ENCODE results near the gene OR2T34. TPM values are rescaled to one million over a fixed set of nuclear protein-coding genes. Genes with fewer than 3 reads are reported as not detected.

The OR2T34 gene, protein sequence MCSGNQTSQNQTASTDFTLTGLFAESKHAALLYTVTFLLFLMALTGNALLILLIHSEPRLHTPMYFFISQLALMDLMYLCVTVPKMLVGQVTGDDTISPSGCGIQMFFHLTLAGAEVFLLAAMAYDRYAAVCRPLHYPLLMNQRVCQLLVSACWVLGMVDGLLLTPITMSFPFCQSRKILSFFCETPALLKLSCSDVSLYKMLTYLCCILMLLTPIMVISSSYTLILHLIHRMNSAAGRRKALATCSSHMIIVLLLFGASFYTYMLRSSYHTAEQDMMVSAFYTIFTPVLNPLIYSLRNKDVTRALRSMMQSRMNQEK
- not detected in 5 replicates for total RNA-seq (2022; extraction: Qiagen RNA extraction)

DNA sequence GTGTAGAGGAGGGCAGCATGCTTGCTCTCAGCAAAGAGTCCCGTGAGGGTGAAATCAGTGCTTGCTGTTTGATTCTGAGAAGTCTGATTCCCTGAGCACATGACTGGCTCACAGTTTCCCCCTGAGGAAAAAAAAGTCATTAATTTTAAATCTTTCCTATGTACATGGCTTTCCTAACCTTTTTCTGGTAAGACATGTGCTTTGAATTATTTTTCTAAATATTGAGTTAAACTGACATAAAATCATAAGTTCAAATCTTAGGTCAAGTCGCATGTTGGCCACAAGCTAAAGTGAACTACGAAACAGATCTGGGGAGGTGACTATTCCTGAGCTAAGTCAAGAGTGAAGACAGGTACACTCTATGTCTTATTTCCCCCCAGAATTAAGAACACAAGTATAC is at the start of gene OR2T34:
OR2T34 (minus strand) TSS at position 101 of the 400 bp plus-strand sequence; CDS start at position 101, 0 bp downstream.

DNA sequence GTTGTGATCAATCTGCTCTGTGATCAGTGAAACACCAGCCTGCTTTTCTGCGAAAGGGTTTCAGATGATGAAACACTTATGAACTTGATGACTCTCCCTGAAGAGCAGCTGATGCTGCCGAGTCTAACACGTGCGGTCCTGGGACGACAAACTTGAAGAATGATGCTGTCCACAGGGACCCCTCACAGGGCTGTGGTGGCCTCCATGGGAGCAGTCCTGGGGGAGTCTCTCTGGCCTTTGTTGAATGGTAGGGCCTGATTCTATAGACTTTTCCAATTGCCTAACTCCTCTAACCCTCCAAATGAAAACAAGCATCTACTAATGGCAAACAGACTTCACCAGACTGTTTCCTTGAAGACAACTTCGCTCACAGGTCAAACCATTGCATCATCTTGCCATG is 23.0 kb upstream of the OR2T34 start, which contains the start of gene OR2T10:
OR2T10 (minus strand) TSS at position 112 of the 400 bp plus-strand sequence. CDS start 3,932 bp downstream, outside the sequence.

DNA sequence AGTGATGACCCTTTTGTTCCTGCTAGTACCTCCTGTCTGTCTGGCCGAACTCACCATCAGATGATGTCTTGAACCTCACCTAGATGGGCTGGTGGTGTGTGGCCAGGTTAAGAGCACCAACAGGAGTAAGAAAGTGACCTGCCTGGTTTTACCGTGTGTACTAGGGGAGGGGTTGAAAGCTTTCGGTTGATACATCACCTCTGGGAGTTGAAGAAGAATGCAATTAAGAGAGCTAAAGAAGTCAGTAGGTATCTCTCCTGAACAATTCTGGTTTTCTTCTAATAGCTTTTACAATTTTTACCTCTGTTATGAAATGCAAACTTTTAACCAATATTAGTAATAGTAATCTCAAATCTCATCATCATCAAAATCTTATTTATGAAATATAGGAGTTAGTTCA is 11.9 kb downstream of the OR2T34 start, which contains the start of gene OR2T29:
OR2T29 (minus strand) TSS at position 101 of the 400 bp plus-strand sequence. CDS start 3,281 bp downstream, outside the sequence.

Other genes starting within 250 kb of the OR2T34 start
- not detected in 5 replicates for gene OR14C36, start 226.0 kb downstream of the OR2T34 start, total RNA-seq (2022; extraction: Qiagen RNA extraction)
- not detected in 5 replicates for gene OR2T4, start 213.1 kb downstream of the OR2T34 start, total RNA-seq (2022; extraction: Qiagen RNA extraction)
- not detected in 5 replicates for gene OR2T6, start 199.0 kb downstream of the OR2T34 start, total RNA-seq (2022; extraction: Qiagen RNA extraction)
- not detected in 5 replicates for gene OR2T1, start 171.7 kb downstream of the OR2T34 start, total RNA-seq (2022; extraction: Qiagen RNA extraction)
- not detected in 5 replicates for gene OR2T2, start 129.1 kb downstream of the OR2T34 start, total RNA-seq (2022; extraction: Qiagen RNA extraction)
- not detected in 5 replicates for gene OR2T3, start 101.4 kb downstream of the OR2T34 start, total RNA-seq (2022; extraction: Qiagen RNA extraction)
- not detected in 5 replicates for gene OR2T5, start 86.2 kb downstream of the OR2T34 start, total RNA-seq (2022; extraction: Qiagen RNA extraction)
- not detected in 5 replicates for gene OR2G6, start 66.7 kb downstream of the OR2T34 start, total RNA-seq (2022; extraction: Qiagen RNA extraction)
- not detected in 5 replicates for gene OR2T29, start 12.0 kb downstream of the OR2T34 start, total RNA-seq (2022; extraction: Qiagen RNA extraction)
- gene OR2T10, start 22.9 kb upstream of the OR2T34 start, total RNA-seq (2022; extraction: Qiagen RNA extraction) = not detected in 5 replicates
- gene OR2T11, start 60.3 kb upstream of the OR2T34 start, total RNA-seq (2022; extraction: Qiagen RNA extraction) = not detected in 5 replicates
- not detected in 5 replicates for gene OR2T35, start 70.5 kb upstream of the OR2T34 start, total RNA-seq (2022; extraction: Qiagen RNA extraction)
- gene OR2T27, start 80.8 kb upstream of the OR2T34 start, total RNA-seq (2022; extraction: Qiagen RNA extraction) = not detected in 5 replicates
- not detected in 5 replicates for gene OR14I1, start 128.0 kb upstream of the OR2T34 start, total RNA-seq (2022; extraction: Qiagen RNA extraction)
- 0.10 to 0.20 TPM (median 0.16 TPM) in 4 of 5 replicates, not detected in the other for gene LYPD8, start 181.0 kb upstream of the OR2T34 start, total RNA-seq (2022; extraction: Qiagen RNA extraction)

All from A549 treated with Hydrocortisone at 1 μM for 4 hours (cell line).